ENCODE measurements around the gene ATP13A5.

DNA sequence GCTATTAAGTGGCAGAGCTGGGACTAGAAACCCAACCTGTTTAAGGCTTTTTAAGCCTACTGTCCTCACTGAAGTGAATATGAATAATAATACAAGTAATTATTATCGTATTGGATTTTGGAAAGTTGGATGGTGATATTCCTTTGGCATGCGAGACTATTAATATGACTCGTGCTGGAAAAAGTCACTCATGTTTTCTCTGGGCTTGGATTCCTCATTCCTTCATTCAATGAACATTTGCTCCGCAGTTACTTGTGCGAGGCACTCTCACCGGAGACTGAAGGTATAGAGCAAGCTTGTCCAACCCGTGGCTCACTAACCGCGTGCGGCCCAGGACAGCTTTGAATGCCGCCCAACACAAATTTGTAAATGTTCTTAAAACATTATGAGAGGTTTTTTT, 136.8 kb downstream of the ATP13A5 start:
- TF ChIP-seq, protein P1, sequence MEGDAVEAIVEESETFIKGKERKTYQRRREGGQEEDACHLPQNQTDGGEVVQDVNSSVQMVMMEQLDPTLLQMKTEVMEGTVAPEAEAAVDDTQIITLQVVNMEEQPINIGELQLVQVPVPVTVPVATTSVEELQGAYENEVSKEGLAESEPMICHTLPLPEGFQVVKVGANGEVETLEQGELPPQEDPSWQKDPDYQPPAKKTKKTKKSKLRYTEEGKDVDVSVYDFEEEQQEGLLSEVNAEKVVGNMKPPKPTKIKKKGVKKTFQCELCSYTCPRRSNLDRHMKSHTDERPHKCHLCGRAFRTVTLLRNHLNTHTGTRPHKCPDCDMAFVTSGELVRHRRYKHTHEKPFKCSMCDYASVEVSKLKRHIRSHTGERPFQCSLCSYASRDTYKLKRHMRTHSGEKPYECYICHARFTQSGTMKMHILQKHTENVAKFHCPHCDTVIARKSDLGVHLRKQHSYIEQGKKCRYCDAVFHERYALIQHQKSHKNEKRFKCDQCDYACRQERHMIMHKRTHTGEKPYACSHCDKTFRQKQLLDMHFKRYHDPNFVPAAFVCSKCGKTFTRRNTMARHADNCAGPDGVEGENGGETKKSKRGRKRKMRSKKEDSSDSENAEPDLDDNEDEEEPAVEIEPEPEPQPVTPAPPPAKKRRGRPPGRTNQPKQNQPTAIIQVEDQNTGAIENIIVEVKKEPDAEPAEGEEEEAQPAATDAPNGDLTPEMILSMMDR (IDR thresholded peaks at IDR 0.05): no peak
- TF ChIP-seq EP300 (IDR thresholded peaks at IDR 0.05): no peak
- TF ChIP-seq POLR2AphosphoS5 (IDR thresholded peaks at IDR 0.05): no peak
